Pancreas (tissue), 10 donors: ENCODE data around the gene ACOD1. TPM values are rescaled to one million over a fixed set of nuclear protein-coding genes. Genes with fewer than 3 reads are reported as not detected.
A peak's percentile ranks its signal among the peaks of the same experiment; 100 is the strongest.

Source experiments
- ATAC-seq, 4 donors: fragments of 200-7000 bp; cut with Tn5 transposase; one replicate each; pipeline versions ENCODE4 v1.8.0 to v1.9.1; 2020; ENCODE audit warnings: mild to moderate bottlenecking in 4 of 4, moderate library complexity in 4 of 4
- DNase-seq, 6 donors: peaks; one replicate each; pipeline ENCODE4 v3.0.0-alpha.2; 2020
- FAIRE-seq: peaks from 2 replicates; lab custom pipeline; 2012; peaks lifted over from hg19 to GRCh38; lab: Jason Lieb, UNC
- H3K27ac ChIP-seq, 4 donors: fragments of 200-600 bp; sonication (generic); 1 replicate in 3 of 4; 2 replicates in 1 of 4; pipeline versions ENCODE4 v1.5.0 to v1.8.0; 2020
- H3K27me3 ChIP-seq, 4 donors: fragments of 200-600 bp; one replicate each; pipeline ENCODE4 v1.8.0; 2021
- H3K36me3 ChIP-seq, 3 donors: fragments of 200-600 bp; sonication (generic) in 1 of 3; one replicate each; pipeline versions ENCODE4 v1.5.0 to v1.8.0; 2020 to 2021
- H3K4me1 ChIP-seq, 3 donors: fragments of 200-600 bp; one replicate each; pipeline ENCODE4 v1.8.0; 2021
- H3K4me3 ChIP-seq, 4 donors: fragments of 200-600 bp; sonication (generic) in 2 of 4; one replicate each; pipeline versions ENCODE4 v1.5.0 to v1.8.0; 2020 to 2021
- H3K9me3 ChIP-seq, 4 donors: fragments of 200-600 bp; one replicate each; pipeline ENCODE4 v1.8.0; 2021
- CTCF ChIP-seq, 4 donors: fragments of 200-600 bp; sonication (generic) in 3 of 4; IDR thresholded peaks; one replicate each; pipeline versions ENCODE4 v1.5.0 to v1.8.0; 2021; ENCODE audit warnings: antibody characterized with exemption in 4 of 4
- WGBS, 2 donors: extraction: QIAGEN DNeasy Blood & Tissue Kit; methylation state at CpG; one replicate each; pipeline ENCODE4 v1.1.7; 2013; 5-methylcytosine and 5-hydroxymethylcytosine counted together
- intact Hi-C, 3 donors: fragments of 100-400 bp; cut with DNase I; formaldehyde crosslinking; loops; one replicate each; pipeline versions ENCODE4 v1.11.1 to v1.14.2; 2022
- polyA plus RNA-seq, 2 donors: library from polyadenylated mRNA; stranded (reverse); fragments of 200-250 nt; gene quantifications; one replicate each; pipeline ENCODE4 v1.2.3, GENCODE V29; 2013
- total RNA-seq, 6 donors: library from RNA; stranded (reverse); fragmentation: NEBNext Ultra II Directional in 4 of 6; extraction: Animal tissue kit (Norgen Biotek cat#: 25700) in 4 of 6; gene quantifications; one replicate each; pipeline versions ENCODE4 v1.2.1 to v1.2.4, GENCODE V29; 2021 to 2023
- donor health status: healthy with polysubstance abuse.
- donor health status: DM: no; HTN: no; CAD: no; lungs with moderate emphysema.
- donor health status: DM: no; HTN: no; CAD: no.
- donor health status: control.
- donor health status: control.
- donor health status: Bipolar disorder and iron deficiency.
- donor health status: DM: yes; HTN: yes; CAD: no.
- donor health status: DM: no; HTN: no; CAD: no.
- donor health status: DM: no; HTN: no; CAD: no.
- donor health status: DM: yes; HTN: yes; CAD: no.

Gene ACOD1
- total and polyA plus RNA-seq, 8 donors, result not detected

DNA sequence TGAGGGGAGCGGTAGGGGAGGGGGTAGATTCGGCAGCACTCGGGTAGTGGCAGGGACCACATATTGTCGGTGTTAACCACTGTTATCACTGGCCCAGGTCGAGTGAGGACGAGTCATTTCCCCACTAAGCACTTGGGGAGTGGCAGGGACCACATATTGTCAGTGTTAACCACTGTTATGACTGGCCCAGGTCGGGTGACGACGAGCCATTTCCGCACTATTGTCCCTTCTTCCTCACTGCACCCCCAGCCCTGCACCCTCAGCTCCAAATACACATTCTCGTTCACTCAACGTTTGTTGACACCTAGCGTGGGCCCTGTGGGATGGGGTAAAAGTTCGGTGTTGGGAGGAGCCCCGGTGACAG is 43.1 kb downstream of the ACOD1 start:
- FAIRE-seq (no peak), ATAC-seq (peak in 3 of 4 donors; percentile 5 to 29 (median 7)), DNase-seq (peak in 1 of 6 donors; percentile 25)
- Histone ChIP-seq H3K27me3 (no peaks in the 10 kb centered on the region), H3K9me3 (no peaks in the 10 kb centered on the region), H3K36me3 (no peaks in the 10 kb centered on the region), H3K4me1 (peaks cover 0 to 9% (median 9%) of the 10 kb centered on the region in 3 donors), H3K4me3 (peak overlapping the region; percentile 58 to 90 (median 70)), H3K27ac (peak overlapping the region; percentile 49 to 93 (median 88))
- 44 to 47% methylated on average over 15 of the region's 15 CpGs for WGBS, 2 donors
- intact Hi-C loops, result no loop called here
- no peak for TF ChIP-seq CTCF (IDR thresholded peaks at IDR 0.05)

- Histone ChIP-seq H3K27ac (peak within 1 kb of the TSS; percentile 49 to 93 (median 88)), H3K9me3 (no peaks in the 10 kb centered on the region), H3K4me1 (peaks cover 0 to 9% (median 9%) of the 10 kb centered on the region in 3 donors), H3K36me3 (no peaks in the 10 kb centered on the region), H3K27me3 (no peaks in the 10 kb centered on the region), H3K4me3 (peak within 1 kb of the TSS; percentile 58 to 90 (median 70))
- intact Hi-C loops, result no loop called here
- peak; percentile 97 to 99 (median 98) for ATAC-seq
- peak in 1 of 4 donors; percentile 11 for TF ChIP-seq CTCF (IDR thresholded peaks at IDR 0.05)
- peak; percentile 92 to 98 (median 95) for DNase-seq
- FAIRE-seq, result no peak
- WGBS, 2 donors, result 0% methylated on average over 67 to 73 of the region's 73 CpGs
These were observed 43.7 kb downstream of the ACOD1 start, which contains the start of gene CLN5 for GRCh38 chr13:76991796-76992547. TSS of gene CLN5 (plus strand) at chr13:76992081. CDS start at chr13:76992099, 18 bp downstream.

DNA sequence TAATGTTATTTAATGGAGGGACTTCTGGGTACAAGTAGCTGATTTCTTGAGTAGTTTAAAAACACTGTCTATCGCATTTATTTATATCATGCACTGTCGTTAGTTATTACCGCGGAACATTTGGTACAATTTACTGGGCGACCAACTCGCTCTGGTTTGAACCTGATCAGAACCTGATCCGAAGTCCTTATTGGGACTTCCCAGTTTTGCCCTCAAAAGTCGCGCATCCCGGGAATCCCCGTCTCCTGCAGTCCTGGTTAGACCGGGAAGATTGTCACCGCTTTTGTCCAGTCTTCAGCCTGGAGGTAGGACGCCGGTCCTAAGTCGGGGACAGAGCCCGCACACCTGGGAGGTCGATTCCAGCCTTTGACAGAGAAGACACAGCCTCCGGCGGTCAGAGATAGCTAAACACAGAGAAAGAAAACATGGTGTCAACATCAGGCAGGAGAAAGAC is 44.3 kb downstream of the ACOD1 start:
- H3K4me1 ChIP-seq, result peaks cover 0 to 9% (median 9%) of the 10 kb centered on the region in 3 donors
- peak in 5 of 6 donors; percentile 16 to 67 (median 29) for DNase-seq
- no peak for FAIRE-seq
- H3K9me3 ChIP-seq, result no peaks in the 10 kb centered on the region
- H3K27ac ChIP-seq, result peak overlapping the region; percentile 49 to 93 (median 88)
- H3K36me3 ChIP-seq, result no peaks in the 10 kb centered on the region
- ATAC-seq, result peak; percentile 8 to 49 (median 37)
- WGBS, 2 donors, result 1% methylated on average over 20 of the region's 20 CpGs
- no peak for TF ChIP-seq CTCF (IDR thresholded peaks at IDR 0.05)
- intact Hi-C loops, result no loop called here
- peak overlapping the region; percentile 58 to 90 (median 70) for H3K4me3 ChIP-seq
- H3K27me3 ChIP-seq, result no peaks in the 10 kb centered on the region

DNA sequence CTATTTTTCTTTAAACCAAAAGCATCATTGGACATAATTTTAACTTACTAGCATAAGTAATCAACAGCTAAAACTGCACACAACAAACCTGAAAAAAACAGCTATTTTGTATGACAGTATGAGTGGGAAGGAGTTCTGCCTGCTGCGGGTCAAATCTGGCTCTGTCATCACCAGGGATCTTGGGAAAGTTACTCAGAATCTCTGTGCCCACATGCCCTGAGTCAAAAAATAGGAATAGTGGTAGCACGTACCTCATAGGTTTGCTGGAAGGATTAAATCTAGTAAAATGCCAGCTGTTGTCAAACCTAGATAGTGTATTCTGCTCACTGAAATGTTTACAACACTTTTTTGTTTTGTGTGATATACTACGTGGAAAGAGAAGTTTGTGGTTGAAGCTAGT is 44.7 kb downstream of the ACOD1 start:
- 19 to 32% methylated on average over 3 of the region's 3 CpGs for WGBS, 2 donors
- H3K9me3 ChIP-seq, result no peaks in the 10 kb centered on the region
- peak overlapping the region in 1 of 4 donors; percentile 93 for H3K27ac ChIP-seq
- DNase-seq (no peak), FAIRE-seq (no peak), ATAC-seq (no peak)
- H3K4me1 ChIP-seq, result peaks cover 0 to 9% (median 9%) of the 10 kb centered on the region in 3 donors
- H3K27me3 ChIP-seq, result no peaks in the 10 kb centered on the region
- TF ChIP-seq CTCF (IDR thresholded peaks at IDR 0.05), result no peak
- peak overlapping the region; percentile 58 to 90 (median 70) for H3K4me3 ChIP-seq
- H3K36me3 ChIP-seq, result no peaks in the 10 kb centered on the region
- intact Hi-C loops, result no loop called here

GRCh38 chr13:76993473-76993872 is 45.2 kb downstream of the ACOD1 start:
- Histone ChIP-seq H3K27ac (no peak overlapping the region), H3K4me1 (peaks cover 4 to 9% (median 9%) of the 10 kb centered on the region in 3 donors), H3K27me3 (no peaks in the 10 kb centered on the region), H3K4me3 (no peak overlapping the region), H3K36me3 (no peaks in the 10 kb centered on the region), H3K9me3 (no peaks in the 10 kb centered on the region)
- 76 to 79% methylated on average over 5 of the region's 5 CpGs for WGBS, 2 donors
- ATAC-seq (no peak), DNase-seq (no peak), FAIRE-seq (no peak)
- intact Hi-C loops, result no loop called here
- TF ChIP-seq CTCF (IDR thresholded peaks at IDR 0.05), result no peak
